Measurements from ENCODE around the gene SLX4IP.

Gene SLX4IP

GRCh38 chr20:10475225-10475624 lies 40.1 kb downstream of the SLX4IP start:
- H3K27ac ChIP-seq, result no peak overlapping the region

GRCh38 chr20:10476319-10476724 lies 41.2 kb downstream of the SLX4IP start:
- ChIA-PET POLR2A (ENCODE audit: low non-redundant PET) (no interaction called here), CTCF (no interaction called here)
- no peak for DNase-seq (ENCODE audit: low spot score)
- TF ChIP-seq, protein P1, sequence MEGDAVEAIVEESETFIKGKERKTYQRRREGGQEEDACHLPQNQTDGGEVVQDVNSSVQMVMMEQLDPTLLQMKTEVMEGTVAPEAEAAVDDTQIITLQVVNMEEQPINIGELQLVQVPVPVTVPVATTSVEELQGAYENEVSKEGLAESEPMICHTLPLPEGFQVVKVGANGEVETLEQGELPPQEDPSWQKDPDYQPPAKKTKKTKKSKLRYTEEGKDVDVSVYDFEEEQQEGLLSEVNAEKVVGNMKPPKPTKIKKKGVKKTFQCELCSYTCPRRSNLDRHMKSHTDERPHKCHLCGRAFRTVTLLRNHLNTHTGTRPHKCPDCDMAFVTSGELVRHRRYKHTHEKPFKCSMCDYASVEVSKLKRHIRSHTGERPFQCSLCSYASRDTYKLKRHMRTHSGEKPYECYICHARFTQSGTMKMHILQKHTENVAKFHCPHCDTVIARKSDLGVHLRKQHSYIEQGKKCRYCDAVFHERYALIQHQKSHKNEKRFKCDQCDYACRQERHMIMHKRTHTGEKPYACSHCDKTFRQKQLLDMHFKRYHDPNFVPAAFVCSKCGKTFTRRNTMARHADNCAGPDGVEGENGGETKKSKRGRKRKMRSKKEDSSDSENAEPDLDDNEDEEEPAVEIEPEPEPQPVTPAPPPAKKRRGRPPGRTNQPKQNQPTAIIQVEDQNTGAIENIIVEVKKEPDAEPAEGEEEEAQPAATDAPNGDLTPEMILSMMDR (conservative IDR thresholded peaks at IDR 0.05; ENCODE audit: low read depth), result no peak
- no peak overlapping the region for H3K27ac ChIP-seq

More at GRCh38 chr20:10475225-10475624, 40.1 kb downstream of the SLX4IP start:
- POLR2A ChIA-PET (ENCODE audit: low non-redundant PET), result no interaction called here
- DNase-seq (ENCODE audit: low spot score), result no peak
- TF ChIP-seq, protein P1 (conservative IDR thresholded peaks at IDR 0.05; ENCODE audit: low read depth), result no peak
- CTCF ChIA-PET, result interaction anchor here (0.6 kb wide), 1 partner anchor 163 kb away, joined by 3 read pairs; no protein-coding TSS in a partner anchor

DNA sequence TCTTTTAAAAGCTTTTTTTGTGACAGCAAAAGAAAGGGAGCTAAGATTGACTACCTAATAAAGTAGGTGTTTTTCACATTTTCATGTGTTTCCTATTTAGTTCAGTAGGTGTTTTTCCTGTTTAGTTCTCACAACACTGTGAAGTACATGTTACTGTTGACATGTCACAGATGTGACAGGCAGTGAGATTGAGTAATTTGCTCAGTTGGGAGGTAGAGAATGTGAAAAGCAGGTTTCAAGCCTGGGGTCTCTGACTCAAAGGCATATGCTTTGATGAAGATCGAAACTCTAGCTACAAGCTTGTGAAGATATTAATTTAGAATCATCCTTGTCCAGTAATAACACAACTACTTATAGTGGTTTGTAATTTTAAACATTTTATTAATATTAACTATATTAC lies 43.1 kb downstream of the SLX4IP start:
- no peak for DNase-seq (ENCODE audit: low spot score)
- ChIA-PET POLR2A (ENCODE audit: low non-redundant PET) (no interaction called here), CTCF (interaction anchor here (0.7 to 1.0 kb wide), 2 partner anchors 25 to 218 kb away, joined by 3 read pairs; no protein-coding TSS in a partner anchor)
- TF ChIP-seq, protein P1 (conservative IDR thresholded peaks at IDR 0.05; ENCODE audit: low read depth), result no peak
- no peak overlapping the region for H3K27ac ChIP-seq

GRCh38 chr20:10478930-10479329 lies 43.8 kb downstream of the SLX4IP start:
- DNase-seq (ENCODE audit: low spot score), result no peak
- ChIA-PET POLR2A (ENCODE audit: low non-redundant PET) (no interaction called here), CTCF (interaction anchor here (0.7 kb wide), 1 partner anchor 26 kb away, joined by 3 read pairs; no protein-coding TSS in a partner anchor)
- H3K27ac ChIP-seq, result no peak overlapping the region
- TF ChIP-seq, protein P1 (conservative IDR thresholded peaks at IDR 0.05; ENCODE audit: low read depth), result no peak

GRCh38 chr20:10481676-10482075 lies 46.6 kb downstream of the SLX4IP start:
- no peak for DNase-seq (ENCODE audit: low spot score)
- no peak overlapping the region for H3K27ac ChIP-seq
- CTCF ChIA-PET, result no interaction called here
- TF ChIP-seq, protein P1 (conservative IDR thresholded peaks at IDR 0.05; ENCODE audit: low read depth), result no peak
- POLR2A ChIA-PET (ENCODE audit: low non-redundant PET), result no interaction called here

- DNase-seq (ENCODE audit: low spot score), result no peak
- TF ChIP-seq, protein P1 (conservative IDR thresholded peaks at IDR 0.05; ENCODE audit: low read depth), result no peak
- ChIA-PET POLR2A (ENCODE audit: low non-redundant PET) (no interaction called here), CTCF (no interaction called here)
- no peak overlapping the region for H3K27ac ChIP-seq
These were observed 48.6 kb downstream of the SLX4IP start for GRCh38 chr20:10483691-10484090.
